ENCODE results near the gene SMO. TPM values are rescaled to one million over a fixed set of nuclear protein-coding genes. Genes with fewer than 3 reads are reported as not detected.
"Not testable (repeated sequence)": the region's sequence is repeated elsewhere in the genome, so short reads cannot be mapped to it uniquely, and the experiment has no call there.

The SMO gene
- total RNA-seq, 1 donor from 2014 or later, result 20.1 TPM

DNA sequence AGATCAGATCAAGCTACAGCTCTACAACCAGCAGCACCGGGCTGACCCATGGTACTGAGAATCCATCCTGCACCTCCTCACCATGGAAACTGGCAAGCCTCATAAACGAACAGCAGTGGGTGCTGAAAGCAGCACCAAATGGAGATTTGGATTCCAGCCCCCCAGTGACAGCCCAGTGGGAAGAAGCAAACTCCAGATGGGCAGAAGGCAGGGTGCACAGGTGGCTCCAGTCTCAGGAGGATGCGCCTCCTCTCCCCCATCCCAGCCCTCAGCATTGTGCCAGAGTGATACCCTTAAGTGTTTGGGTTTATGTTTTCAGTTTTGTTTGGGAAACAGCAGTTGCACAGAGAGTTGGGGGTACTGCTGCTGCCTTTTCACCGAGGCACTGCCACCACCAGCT, 20.6 kb upstream of the SMO start:
- no peak overlapping the region for H3K4me3 ChIP-seq (ENCODE audit: low read depth, low read length)
- TF ChIP-seq, protein P1, sequence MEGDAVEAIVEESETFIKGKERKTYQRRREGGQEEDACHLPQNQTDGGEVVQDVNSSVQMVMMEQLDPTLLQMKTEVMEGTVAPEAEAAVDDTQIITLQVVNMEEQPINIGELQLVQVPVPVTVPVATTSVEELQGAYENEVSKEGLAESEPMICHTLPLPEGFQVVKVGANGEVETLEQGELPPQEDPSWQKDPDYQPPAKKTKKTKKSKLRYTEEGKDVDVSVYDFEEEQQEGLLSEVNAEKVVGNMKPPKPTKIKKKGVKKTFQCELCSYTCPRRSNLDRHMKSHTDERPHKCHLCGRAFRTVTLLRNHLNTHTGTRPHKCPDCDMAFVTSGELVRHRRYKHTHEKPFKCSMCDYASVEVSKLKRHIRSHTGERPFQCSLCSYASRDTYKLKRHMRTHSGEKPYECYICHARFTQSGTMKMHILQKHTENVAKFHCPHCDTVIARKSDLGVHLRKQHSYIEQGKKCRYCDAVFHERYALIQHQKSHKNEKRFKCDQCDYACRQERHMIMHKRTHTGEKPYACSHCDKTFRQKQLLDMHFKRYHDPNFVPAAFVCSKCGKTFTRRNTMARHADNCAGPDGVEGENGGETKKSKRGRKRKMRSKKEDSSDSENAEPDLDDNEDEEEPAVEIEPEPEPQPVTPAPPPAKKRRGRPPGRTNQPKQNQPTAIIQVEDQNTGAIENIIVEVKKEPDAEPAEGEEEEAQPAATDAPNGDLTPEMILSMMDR (IDR thresholded peaks at IDR 0.05; ENCODE audit: insufficient read depth, low read length, poor library complexity, severe bottlenecking), result no peak
- no peaks in the 10 kb centered on the region for H3K27me3 ChIP-seq (ENCODE audit: control insufficient read depth, insufficient read depth, low read length)
- no peak for DNase-seq (ENCODE audit: low read depth)
- no peaks in the 10 kb centered on the region for H3K36me3 ChIP-seq (ENCODE audit: control insufficient read depth, insufficient read depth, low read length)

DNA sequence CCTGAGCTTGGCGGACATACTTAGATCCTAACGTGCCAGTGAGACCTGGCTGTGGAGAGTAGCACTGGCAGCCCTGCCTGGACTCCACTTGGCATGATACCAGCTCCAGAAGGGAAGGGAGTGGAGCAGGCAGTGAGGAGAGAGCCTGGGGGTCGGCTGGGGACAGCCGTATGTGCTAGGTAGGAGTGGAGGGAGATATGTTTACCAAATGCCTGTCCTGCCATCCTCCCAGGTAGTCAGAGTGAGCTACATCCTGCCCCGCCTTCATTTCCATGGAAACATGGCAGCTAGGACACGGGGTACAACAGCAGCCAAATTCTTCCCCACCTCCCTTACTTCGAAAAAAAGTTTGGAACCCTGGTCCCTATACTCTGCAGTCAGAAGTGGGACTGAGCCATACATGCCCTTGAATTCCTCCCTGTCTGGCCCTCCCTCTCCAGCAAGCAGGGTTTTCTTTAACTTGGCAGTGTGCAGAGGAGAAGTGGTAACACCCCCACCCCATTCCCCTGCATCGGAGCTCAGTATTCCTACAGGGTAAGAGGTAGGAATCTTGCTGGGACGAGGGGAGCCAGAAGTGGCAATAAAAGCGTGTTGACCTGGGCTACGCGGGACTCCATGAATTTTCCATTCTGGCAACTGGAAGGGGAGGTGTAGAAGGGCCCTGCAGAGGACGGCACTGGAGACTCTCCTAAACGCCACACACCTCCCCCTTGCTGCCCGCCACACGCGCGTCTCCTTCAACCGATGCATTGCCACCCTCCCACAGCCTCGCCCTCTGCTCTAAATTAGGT, 20.0 kb upstream of the SMO start:
- Histone ChIP-seq H3K36me3 (ENCODE audit: control insufficient read depth, insufficient read depth, low read length) (no peaks in the 10 kb centered on the region), H3K27me3 (ENCODE audit: control insufficient read depth, insufficient read depth, low read length) (no peaks in the 10 kb centered on the region), H3K4me3 (ENCODE audit: low read depth, low read length) (no peak overlapping the region)
- no peak for DNase-seq (ENCODE audit: low read depth)
- TF ChIP-seq, protein P1 (IDR thresholded peaks at IDR 0.05; ENCODE audit: insufficient read depth, low read length, poor library complexity, severe bottlenecking), result no peak

DNA sequence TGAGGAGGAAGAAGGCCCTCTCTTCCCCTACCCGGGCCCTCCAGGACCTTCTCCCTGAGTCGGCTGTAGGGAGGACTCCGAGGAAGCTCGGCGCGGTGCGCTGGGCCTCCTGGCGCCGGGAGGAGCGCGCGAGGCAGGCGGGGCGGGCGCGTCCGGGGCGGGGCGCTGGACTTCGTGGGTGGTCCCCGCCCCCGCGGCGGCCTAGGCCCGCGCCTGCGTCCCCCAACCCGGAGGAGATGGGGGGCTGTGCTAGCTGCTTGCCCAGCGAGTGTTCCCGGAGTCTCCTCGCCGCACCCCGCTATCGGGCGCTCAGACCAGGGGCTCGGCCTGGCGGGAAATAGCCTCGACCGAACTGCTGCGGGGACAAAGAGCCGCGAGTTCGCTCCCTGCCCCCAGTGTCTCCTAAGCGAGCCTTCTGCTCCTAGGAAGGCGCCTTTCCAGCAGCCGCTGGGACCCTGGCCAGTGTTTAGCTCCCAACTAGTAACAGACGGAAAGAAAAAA, 19.2 kb upstream of the SMO start:
- H3K4me3 ChIP-seq (ENCODE audit: low read depth, low read length), result peak overlapping the region; percentile 36
- H3K27me3 ChIP-seq (ENCODE audit: control insufficient read depth, insufficient read depth, low read length), result no peaks in the 10 kb centered on the region
- H3K36me3 ChIP-seq (ENCODE audit: control insufficient read depth, insufficient read depth, low read length), result no peaks in the 10 kb centered on the region
- TF ChIP-seq, protein P1 (IDR thresholded peaks at IDR 0.05; ENCODE audit: insufficient read depth, low read length, poor library complexity, severe bottlenecking), result no peak
- no peak for DNase-seq (ENCODE audit: low read depth)

DNA sequence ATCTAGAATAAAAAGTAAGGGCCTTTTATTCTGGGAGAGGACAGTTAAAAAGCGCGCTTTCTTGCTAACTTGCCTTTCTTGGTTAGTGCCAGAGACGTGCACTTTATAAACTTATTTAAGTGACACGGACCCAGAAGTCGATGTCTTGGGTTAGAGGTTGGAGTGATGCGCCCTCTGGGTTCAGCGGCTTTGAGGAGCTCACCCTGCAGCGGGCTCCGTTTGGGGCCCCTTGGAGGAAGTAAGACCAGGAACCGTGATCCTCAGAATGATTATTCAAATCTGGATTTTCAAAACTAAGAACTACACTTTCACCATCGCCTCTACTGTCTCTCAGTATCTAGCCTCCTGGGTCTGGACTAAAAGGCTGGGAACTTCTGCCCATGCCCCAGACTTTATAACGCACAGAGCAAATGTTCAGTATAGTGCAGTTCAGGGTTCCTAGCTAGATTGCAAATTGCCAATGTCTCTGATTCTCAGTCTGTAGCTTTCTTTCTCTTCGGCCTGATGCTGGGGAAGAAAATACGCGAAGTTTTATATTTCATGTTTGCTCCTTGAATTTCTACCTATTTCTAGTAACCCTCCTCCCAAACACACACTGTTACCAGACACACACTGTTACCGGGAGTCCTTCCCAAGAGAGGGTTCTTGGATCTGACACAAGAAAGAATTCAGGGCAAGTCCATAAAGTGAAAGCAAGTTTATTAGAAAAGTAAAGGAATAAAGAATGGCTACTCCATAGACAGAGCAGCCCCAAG, 18.6 kb upstream of the SMO start:
- TF ChIP-seq, protein P1 (IDR thresholded peaks at IDR 0.05; ENCODE audit: insufficient read depth, low read length, poor library complexity, severe bottlenecking), result no peak
- H3K36me3 ChIP-seq (ENCODE audit: control insufficient read depth, insufficient read depth, low read length), result no peaks in the 10 kb centered on the region
- H3K4me3 ChIP-seq (ENCODE audit: low read depth, low read length), result no peak overlapping the region
- no peak for DNase-seq (ENCODE audit: low read depth)
- H3K27me3 ChIP-seq (ENCODE audit: control insufficient read depth, insufficient read depth, low read length), result no peaks in the 10 kb centered on the region

DNA sequence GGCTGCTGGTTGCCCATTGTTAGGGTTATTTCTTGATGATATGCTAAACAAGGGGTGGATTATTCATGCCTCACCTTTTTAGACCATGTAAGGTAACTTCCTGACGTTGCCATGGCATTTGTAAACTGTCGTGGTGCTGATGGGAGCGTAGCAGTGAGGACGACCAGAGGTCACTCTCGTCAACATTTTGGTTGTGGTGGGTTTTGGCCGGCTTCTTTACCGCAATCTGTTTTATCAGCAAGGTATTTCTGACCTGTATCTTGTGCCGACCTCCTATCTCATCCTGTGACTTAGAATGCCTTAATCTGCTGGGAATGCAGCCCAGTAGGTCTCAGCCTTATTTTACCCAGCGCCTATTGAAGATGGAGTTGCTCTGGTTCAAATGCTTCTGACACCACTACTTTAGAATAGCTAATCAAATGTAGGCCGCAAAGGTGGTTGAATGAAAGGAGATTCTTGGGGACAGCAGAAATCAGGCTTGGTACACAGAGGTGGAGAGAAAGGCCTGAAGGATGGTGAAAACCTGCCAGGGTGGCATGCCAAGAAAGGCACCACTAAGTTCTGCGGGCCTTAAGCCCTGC, 17.9 kb upstream of the SMO start:
- no peak overlapping the region for H3K4me3 ChIP-seq (ENCODE audit: low read depth, low read length)
- TF ChIP-seq, protein P1 (IDR thresholded peaks at IDR 0.05; ENCODE audit: insufficient read depth, low read length, poor library complexity, severe bottlenecking), result no peak
- DNase-seq (ENCODE audit: low read depth), result no peak
- no peaks in the 10 kb centered on the region for H3K36me3 ChIP-seq (ENCODE audit: control insufficient read depth, insufficient read depth, low read length)
- H3K27me3 ChIP-seq (ENCODE audit: control insufficient read depth, insufficient read depth, low read length), result no peaks in the 10 kb centered on the region

DNA sequence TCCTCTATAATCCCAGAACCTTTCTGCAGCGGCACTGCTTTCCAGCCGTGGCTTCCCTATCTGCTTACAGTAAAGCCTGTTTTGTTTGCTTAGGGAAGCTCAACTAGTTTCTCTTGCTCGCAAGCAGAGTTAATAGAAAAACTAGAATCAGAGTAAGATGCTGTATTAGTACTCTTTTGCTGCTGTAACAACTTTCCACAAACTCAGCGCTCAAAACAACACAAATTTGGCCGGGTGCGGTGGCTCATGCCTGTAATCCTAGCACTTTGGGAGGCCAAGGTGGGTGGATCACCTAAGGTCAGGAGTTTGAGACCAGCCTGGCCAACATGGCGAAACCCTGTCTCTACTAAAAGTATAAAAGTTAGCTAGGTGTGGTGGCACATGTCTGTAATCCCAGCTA, 14.6 kb upstream of the SMO start:
- not testable (repeated sequence) for H3K36me3 ChIP-seq (ENCODE audit: control insufficient read depth, insufficient read depth, low read length); H3K27me3 ChIP-seq (ENCODE audit: control insufficient read depth, insufficient read depth, low read length); H3K4me3 ChIP-seq (ENCODE audit: low read depth, low read length); DNase-seq (ENCODE audit: low read depth)

Measured in kidney epithelial cell (primary cell).